BJ (cell line): ENCODE data around the gene TAPBPL. TPM values are rescaled to one million over a fixed set of nuclear protein-coding genes. Genes with fewer than 3 reads are reported as not detected.

Experiments
- CTCF ChIA-PET: fragments of 350-600 bp; formaldehyde crosslinking; extraction: SDS; loops from one replicate; lab custom pipeline; 2021; ENCODE audit warnings: antibody characterized with exemption, inconsistent platforms; lab: Yijun Ruan, JAX
- POLR2A ChIA-PET: fragments of 300-600 bp; sonication (Branson Sonifier 250); formaldehyde crosslinking; extraction: SDS; loops from one replicate; lab custom pipeline; 2021; ENCODE audit warnings: antibody characterized with exemption; lab: Charles Lee
- DNase-seq: peaks from one replicate; pipeline ENCODE4 v3.0.0-alpha.2; 2011; ENCODE audit warnings: low read depth
- H3K27me3 ChIP-seq: 2 replicates; pipeline ENCODE4 v1.6.0; 2011; ENCODE audit warnings: low read length; ENCODE audit not compliant: control insufficient read depth, insufficient read depth
- H3K36me3 ChIP-seq: 2 replicates; pipeline ENCODE4 v1.5.1; 2011; ENCODE audit warnings: low read length; ENCODE audit not compliant: control insufficient read depth, insufficient read depth
- H3K4me3 ChIP-seq: 2 replicates; pipeline ENCODE4 v1.5.1; 2011; ENCODE audit warnings: low read depth, mild to moderate bottlenecking, control low read depth, low read length
- CTCF ChIP-seq: IDR thresholded peaks from 2 replicates; pipeline ENCODE4 v1.5.1; 2011; ENCODE audit warnings: low read depth, mild to moderate bottlenecking, control low read depth, inconsistent platforms, low read length, moderate library complexity; ENCODE audit not compliant: insufficient read depth
- polyA minus RNA-seq: library from RNA; depleted of rRNA, polyadenylated mRNA; stranded (reverse); fragments of >200 nt; gene quantifications from 2 replicates; pipeline ENCODE4 v1.2.3, GENCODE V29; 2011; rRNA and poly(A)+ RNA removed
- polyA plus RNA-seq: library from polyadenylated mRNA; depleted of rRNA; stranded (reverse); fragments of >200 nt; gene quantifications from 2 replicates; pipeline ENCODE4 v1.2.3, GENCODE V29; 2011; rRNA removed

TAPBPL gene
- 13.6 and 25.8 TPM in 2 replicates for polyA plus RNA-seq
- polyA minus RNA-seq, result 5.7 and 13.7 TPM in 2 replicates

- Histone ChIP-seq H3K27me3 (no peaks in the 10 kb centered on the region), H3K36me3 (peaks cover 6% of the 10 kb centered on the region), H3K4me3 (peak within 1 kb of the TSS; percentile 44)
- ChIA-PET CTCF (interaction anchor here (0.9 to 3.0 kb wide), 7 partner anchors 14 to 132 kb away, joined by 3 to 27 read pairs (median 4); no protein-coding TSS in a partner anchor), POLR2A (interaction anchor here (0.7 kb wide), 1 partner anchor 132 kb away, joined by 3 read pairs; no protein-coding TSS in a partner anchor)
- TF ChIP-seq CTCF, result no peak
- DNase-seq, result peak; percentile 70
These were observed at the start of gene TAPBPL for GRCh38 chr12:6451348-6452244. Gene TAPBPL (plus strand): TSS chr12:6452042. CDS start chr12:6452249, 207 bp downstream.

- Histone ChIP-seq H3K36me3 (no peaks in the 10 kb centered on the region), H3K4me3 (no peak overlapping the region), H3K27me3 (no peaks in the 10 kb centered on the region)
- TF ChIP-seq CTCF, result no peak
- no peak for DNase-seq
- CTCF ChIA-PET, result no interaction called here
- POLR2A ChIA-PET, result interaction anchor here (0.6 to 0.7 kb wide), 2 partner anchors 147 to 355 kb away, joined by 3 to 11 read pairs; no protein-coding TSS in a partner anchor
These were observed 47.5 kb upstream of the TAPBPL start for GRCh38 chr12:6404390-6404789.

GRCh38 chr12:6405963-6406362 is 45.9 kb upstream of the TAPBPL start:
- TF ChIP-seq CTCF, result no peak
- CTCF ChIA-PET, result interaction anchor here (1.1 kb wide), 1 partner anchor 21 kb away, joined by 4 read pairs; no protein-coding TSS in a partner anchor
- POLR2A ChIA-PET, result no interaction called here
- Histone ChIP-seq H3K36me3 (no peaks in the 10 kb centered on the region), H3K27me3 (no peaks in the 10 kb centered on the region), H3K4me3 (no peak overlapping the region)
- DNase-seq, result no peak

GRCh38 chr12:6407236-6407954 is 44.4 kb upstream of the TAPBPL start:
- Histone ChIP-seq H3K27me3 (no peaks in the 10 kb centered on the region), H3K4me3 (no peak overlapping the region), H3K36me3 (no peaks in the 10 kb centered on the region)
- no peak for DNase-seq
- POLR2A ChIA-PET, result no interaction called here
- TF ChIP-seq CTCF, result no peak
- CTCF ChIA-PET, result interaction anchor here (0.6 kb wide), 1 partner anchor 58 kb away, joined by 3 read pairs; no protein-coding TSS in a partner anchor
